Skeletal muscle tissue (tissue), 4 donors: Measurements from ENCODE around the gene CD63. TPM values are rescaled to one million over a fixed set of nuclear protein-coding genes. Genes with fewer than 3 reads are reported as not detected.

Experiments
- H3K27ac ChIP-seq: one replicate; pipeline ENCODE4 v1.7.0; 2013; ENCODE audit warnings: mild to moderate bottlenecking, low read depth, low read length, inconsistent platforms
- H3K27me3 ChIP-seq, 3 donors: one replicate each; pipeline ENCODE4 v1.7.0; 2013; ENCODE audit warnings: low read length in 3 of 3; ENCODE audit not compliant: control insufficient read depth in 3 of 3, insufficient read depth in 3 of 3
- H3K36me3 ChIP-seq, 3 donors: one replicate each; pipeline ENCODE4 v1.7.0; 2013; ENCODE audit warnings: low read length in 3 of 3; ENCODE audit not compliant: control insufficient read depth in 3 of 3, insufficient read depth in 3 of 3
- H3K4me1 ChIP-seq, 3 donors: one replicate each; pipeline ENCODE4 v1.7.0; 2013; ENCODE audit warnings: low read length in 3 of 3, mild to moderate bottlenecking in 3 of 3; ENCODE audit not compliant: control insufficient read depth in 3 of 3, insufficient read depth in 3 of 3
- H3K4me3 ChIP-seq, 3 donors: one replicate each; pipeline ENCODE4 v1.7.0; 2013; ENCODE audit warnings: low read length in 3 of 3
- H3K9ac ChIP-seq, 3 donors: one replicate each; pipeline ENCODE4 v1.7.0; 2013; ENCODE audit warnings: low read length in 3 of 3, mild to moderate bottlenecking in 3 of 3, moderate library complexity in 2 of 3, low read depth in 1 of 3
- H3K9me3 ChIP-seq, 3 donors: one replicate each; pipeline ENCODE4 v1.7.0; 2013; ENCODE audit warnings: low read length in 3 of 3; ENCODE audit not compliant: control insufficient read depth in 3 of 3
- total RNA-seq: library from RNA; depleted of rRNA; stranded (reverse); fragments of >200 nt; gene quantifications from one replicate; pipeline ENCODE4 v1.2.3, GENCODE V29; 2014
- donor health status: Osteomylitis.

The CD63 gene
- total RNA-seq, 1 donor from 2014 or later = 1,640 TPM

DNA sequence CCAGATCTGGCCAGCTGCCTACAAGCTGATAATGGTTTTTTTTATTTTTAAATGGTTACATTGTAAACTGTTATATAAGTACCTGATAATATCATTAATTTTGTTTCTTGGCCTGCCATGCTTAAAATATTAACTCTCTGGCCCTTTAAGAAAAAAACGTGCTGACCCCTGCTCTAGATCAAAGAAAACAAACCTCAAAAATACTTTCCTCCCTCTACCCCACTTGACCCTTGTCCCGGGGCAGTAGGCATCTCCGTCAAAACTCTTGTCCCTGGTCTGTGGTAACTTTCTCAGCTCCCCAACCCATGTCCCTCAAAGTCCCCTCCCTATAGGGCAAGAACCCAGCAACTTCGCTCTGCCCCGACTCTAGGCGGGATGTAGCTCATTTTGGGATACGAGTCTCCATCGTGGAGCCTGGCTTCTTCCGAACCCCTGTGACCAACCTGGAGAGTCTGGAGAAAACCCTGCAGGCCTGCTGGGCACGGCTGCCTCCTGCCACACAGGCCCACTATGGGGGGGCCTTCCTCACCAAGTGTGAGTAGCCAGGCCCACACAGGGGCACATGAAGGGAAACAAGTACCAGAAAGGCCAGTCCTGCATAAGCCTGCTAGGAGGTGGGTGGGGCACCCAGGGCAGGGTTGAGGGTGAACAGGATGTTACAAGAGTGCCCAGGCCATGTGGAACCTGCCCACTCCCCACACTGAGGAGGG is 5.1 kb downstream of the CD63 start:
- Histone ChIP-seq H3K27me3 (no peaks in the 10 kb centered on the region), H3K4me1 (peaks cover 77 to 84% (median 80%) of the 10 kb centered on the region in 3 donors), H3K4me3 (no peak overlapping the region), H3K36me3 (peaks cover 36 to 38% (median 37%) of the 10 kb centered on the region in 3 donors), H3K27ac (peak overlapping the region; percentile 16), H3K9ac (peak overlapping the region; percentile 14 to 69 (median 33)), H3K9me3 (no peaks in the 10 kb centered on the region)

DNA sequence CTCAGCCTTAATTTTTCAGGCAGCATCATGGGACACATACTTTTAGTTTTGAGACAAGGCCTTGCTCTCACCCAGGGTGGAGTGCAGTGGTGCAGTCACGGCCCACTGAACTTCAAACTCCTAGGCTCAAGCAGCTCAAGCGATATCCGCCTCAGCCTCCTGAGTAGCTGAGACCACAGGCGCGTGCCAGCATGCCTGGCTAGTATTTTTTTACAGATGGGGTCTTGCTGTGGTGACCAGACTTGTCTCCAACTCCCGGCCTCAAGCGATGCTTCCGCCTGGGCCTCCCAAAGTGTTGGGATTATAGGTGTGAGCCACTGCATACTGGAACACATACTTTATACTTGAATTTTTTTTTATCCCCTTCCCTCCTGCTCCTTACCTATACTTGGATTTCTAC is 5.9 kb downstream of the CD63 start:
- Histone ChIP-seq H3K9me3 (no peaks in the 10 kb centered on the region), H3K27ac (peak overlapping the region; percentile 16), H3K4me3 (no peak overlapping the region), H3K9ac (peak overlapping the region in 1 of 3 donors; percentile 69), H3K4me1 (peaks cover 83 to 90% (median 86%) of the 10 kb centered on the region in 3 donors), H3K36me3 (peaks cover 36 to 38% (median 37%) of the 10 kb centered on the region in 3 donors), H3K27me3 (no peaks in the 10 kb centered on the region)

DNA sequence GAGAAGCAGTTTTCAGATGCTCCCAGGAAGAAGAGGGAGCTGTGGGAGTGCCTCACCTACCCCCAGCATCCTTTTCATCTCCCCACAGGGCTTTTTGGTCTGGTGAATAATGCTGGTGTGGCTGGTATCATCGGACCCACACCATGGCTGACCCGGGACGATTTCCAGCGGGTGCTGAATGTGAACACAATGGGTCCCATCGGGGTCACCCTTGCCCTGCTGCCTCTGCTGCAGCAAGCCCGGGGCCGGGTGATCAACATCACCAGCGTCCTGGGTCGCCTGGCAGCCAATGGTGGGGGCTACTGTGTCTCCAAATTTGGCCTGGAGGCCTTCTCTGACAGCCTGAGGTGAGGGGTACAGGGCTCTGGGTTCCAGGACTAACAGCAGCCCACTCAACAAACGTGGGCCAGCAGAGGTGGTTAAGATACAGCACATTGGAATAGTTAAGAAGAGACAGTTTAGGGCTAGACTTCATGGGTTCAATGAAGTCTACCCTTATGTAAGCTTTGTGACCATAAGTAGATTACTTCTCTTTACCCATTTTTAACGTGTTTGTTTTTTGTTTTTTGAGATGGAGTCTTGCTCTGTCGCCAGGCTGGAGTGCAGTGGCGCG is 7.1 kb downstream of the CD63 start:
- peak overlapping the region; percentile 91 for H3K27ac ChIP-seq
- H3K9ac ChIP-seq = peak overlapping the region in 2 of 3 donors; percentile 26 to 60
- peak overlapping the region in 2 of 3 donors; percentile 32 to 45 for H3K4me3 ChIP-seq
- H3K9me3 ChIP-seq = no peaks in the 10 kb centered on the region
- peaks cover 83 to 90% (median 86%) of the 10 kb centered on the region in 3 donors for H3K4me1 ChIP-seq
- H3K27me3 ChIP-seq = no peaks in the 10 kb centered on the region
- H3K36me3 ChIP-seq = peaks cover 28 to 32% (median 30%) of the 10 kb centered on the region in 3 donors

DNA sequence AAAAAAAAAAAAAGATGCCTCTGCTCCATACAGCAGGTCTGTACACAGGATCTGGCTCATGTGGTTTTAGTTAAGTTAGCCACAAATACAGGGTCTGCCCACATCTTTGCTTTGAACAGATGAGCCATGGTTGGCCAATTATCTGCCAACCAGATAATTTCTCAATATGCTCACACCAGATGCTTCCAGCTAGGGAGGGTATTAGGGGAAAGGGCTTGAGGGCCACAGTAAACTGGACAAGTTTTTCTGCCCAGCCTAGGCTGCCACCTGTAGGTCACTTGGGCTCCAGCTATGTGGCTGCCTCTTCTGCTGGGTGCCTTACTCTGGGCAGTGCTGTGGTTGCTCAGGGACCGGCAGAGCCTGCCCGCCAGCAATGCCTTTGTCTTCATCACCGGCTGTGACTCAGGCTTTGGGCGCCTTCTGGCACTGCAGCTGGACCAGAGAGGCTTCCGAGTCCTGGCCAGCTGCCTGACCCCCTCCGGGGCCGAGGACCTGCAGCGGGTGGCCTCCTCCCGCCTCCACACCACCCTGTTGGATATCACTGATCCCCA is 7.8 kb downstream of the CD63 start:
- peak overlapping the region; percentile 91 for H3K27ac ChIP-seq
- peaks cover 83 to 88% (median 87%) of the 10 kb centered on the region in 3 donors for H3K4me1 ChIP-seq
- H3K9me3 ChIP-seq = no peaks in the 10 kb centered on the region
- H3K4me3 ChIP-seq = peak overlapping the region; percentile 39 to 57 (median 45)
- peaks cover 21 to 28% (median 24%) of the 10 kb centered on the region in 3 donors for H3K36me3 ChIP-seq
- no peaks in the 10 kb centered on the region for H3K27me3 ChIP-seq
- peak overlapping the region in 2 of 3 donors; percentile 60 to 71 for H3K9ac ChIP-seq

DNA sequence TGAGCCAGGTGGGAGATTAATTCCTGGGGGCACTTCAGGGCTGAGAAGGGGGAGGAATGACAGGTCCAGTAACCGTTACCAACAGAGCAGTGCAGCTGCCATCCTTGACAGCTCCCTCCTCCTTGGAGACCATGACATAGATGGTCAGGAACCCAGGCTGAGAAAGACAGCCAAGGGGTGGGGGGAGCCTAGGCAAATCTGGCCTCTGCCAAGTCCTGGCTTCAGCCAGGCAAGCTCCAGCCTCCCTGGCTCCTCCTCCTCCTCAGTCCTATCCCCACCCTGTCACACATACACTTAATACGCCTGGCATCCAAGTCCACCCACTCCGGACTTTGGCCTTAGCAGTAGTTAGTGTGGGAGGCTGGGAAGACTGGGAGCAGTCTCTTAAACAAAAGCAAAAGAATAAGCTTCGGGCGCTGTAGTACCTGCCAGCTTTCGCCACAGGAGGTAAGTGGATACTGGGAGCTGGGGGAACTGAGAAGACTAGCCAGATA is 8.7 kb downstream of the CD63 start, which contains the start of gene RDH5:
TSS of gene RDH5 (plus strand) at position 323 of the 494 bp plus-strand sequence. CDS start 792 bp downstream, outside the sequence.
- Histone ChIP-seq H3K9ac (peak within 1 kb of the TSS; percentile 71 to 90 (median 79)), H3K4me1 (peaks cover 83 to 89% (median 87%) of the 10 kb centered on the region in 3 donors)

DNA sequence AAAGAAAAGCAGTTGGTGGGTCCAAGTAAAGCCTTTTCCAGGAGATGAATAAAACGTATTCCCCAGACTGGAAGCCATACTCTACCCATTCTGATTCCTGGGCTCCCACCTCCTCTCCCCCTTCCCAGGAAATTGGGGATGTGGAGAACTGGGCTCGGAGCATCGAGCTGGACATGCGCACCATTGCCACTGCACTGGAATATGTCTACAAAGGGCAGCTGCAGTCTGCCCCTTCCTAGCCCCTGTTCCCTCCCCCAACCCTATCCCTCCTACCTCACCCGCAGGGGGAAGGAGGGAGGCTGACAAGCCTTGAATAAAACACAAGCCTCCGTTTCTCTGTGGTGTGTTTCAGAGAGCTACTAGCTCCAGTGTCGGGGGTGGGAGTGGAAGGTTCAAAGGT is 9.4 kb downstream of the CD63 start:
- H3K27me3 ChIP-seq = no peaks in the 10 kb centered on the region
- no peaks in the 10 kb centered on the region for H3K9me3 ChIP-seq
- peak overlapping the region in 1 of 3 donors; percentile 49 for H3K4me3 ChIP-seq
- H3K4me1 ChIP-seq = peaks cover 79 to 85% (median 84%) of the 10 kb centered on the region in 3 donors
- H3K27ac ChIP-seq = peak overlapping the region; percentile 91
- H3K36me3 ChIP-seq = peaks cover 5 to 15% (median 8%) of the 10 kb centered on the region in 3 donors
- H3K9ac ChIP-seq = peak overlapping the region; percentile 71 to 90 (median 79)

More for the DNA sequence above, 8.7 kb downstream of the CD63 start, which contains the start of gene RDH5:
- Histone ChIP-seq H3K27me3 (no peaks in the 10 kb centered on the region), H3K27ac (peak within 1 kb of the TSS; percentile 91), H3K4me3 (peak within 1 kb of the TSS; percentile 49 to 69 (median 57)), H3K9me3 (no peaks in the 10 kb centered on the region), H3K36me3 (peaks cover 12 to 22% (median 16%) of the 10 kb centered on the region in 3 donors)

DNA sequence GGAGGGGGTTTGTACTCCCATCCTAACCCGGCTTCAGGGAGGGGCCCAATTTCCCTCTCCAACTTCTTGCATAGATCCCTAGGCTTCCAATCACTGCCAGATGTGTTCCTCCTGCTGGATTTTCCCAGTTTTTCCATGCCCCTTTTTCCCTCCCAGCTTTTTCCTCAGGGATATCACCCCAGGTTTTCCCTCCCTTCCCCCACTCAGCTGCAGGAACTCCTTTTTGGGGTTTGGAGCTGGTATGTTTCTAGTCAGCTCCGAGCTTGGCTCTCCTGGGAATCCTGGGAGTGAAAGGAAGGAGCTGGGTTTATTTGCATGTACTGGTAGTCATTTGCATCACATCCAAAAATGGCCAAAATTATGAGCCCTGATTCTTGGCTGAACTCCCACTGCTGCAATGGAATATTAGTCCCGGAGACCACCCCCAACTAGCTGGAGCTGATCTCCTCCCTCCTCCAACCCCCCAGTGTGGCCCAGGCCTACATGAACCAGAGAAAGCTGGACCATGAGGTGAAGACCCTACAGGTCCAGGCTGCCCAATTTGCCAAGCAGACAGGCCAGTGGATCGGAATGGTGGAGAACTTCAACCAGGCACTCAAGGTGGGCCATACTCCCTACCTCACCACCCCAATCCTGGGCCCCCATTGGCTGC is 10.1 kb downstream of the CD63 start:
- H3K36me3 ChIP-seq = peaks cover 0 to 10% (median 4%) of the 10 kb centered on the region in 3 donors
- H3K9me3 ChIP-seq = no peaks in the 10 kb centered on the region
- peaks cover 74 to 81% (median 81%) of the 10 kb centered on the region in 3 donors for H3K4me1 ChIP-seq
- peak overlapping the region; percentile 91 for H3K27ac ChIP-seq
- H3K4me3 ChIP-seq = peak overlapping the region in 2 of 3 donors; percentile 49 to 51
- H3K27me3 ChIP-seq = no peaks in the 10 kb centered on the region
- H3K9ac ChIP-seq = peak overlapping the region; percentile 79 to 90 (median 89)

DNA sequence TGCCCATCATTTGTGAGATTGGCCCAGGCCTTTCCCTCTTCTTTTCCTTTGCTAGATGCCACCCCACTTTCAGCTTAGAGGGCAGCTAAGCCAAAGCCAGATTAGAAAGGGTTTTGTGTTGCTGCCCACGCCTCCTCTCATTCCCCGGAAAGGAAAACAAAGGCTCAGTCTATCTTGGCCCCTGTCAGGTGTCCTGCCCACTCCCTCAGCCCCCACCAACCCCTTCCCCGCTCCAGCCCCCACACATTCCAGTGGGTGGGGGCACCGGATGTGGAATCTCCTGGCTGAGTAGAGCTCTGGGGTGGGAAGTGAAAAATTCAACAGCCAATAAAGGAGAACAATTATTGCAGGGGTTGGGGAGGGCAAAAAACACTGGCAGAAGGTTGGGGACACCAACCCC is 10.8 kb downstream of the CD63 start:
- H3K27ac ChIP-seq = peak overlapping the region; percentile 91
- peak overlapping the region; percentile 35 to 78 (median 51) for H3K4me3 ChIP-seq
- H3K4me1 ChIP-seq = peaks cover 73 to 83% (median 79%) of the 10 kb centered on the region in 3 donors
- H3K9ac ChIP-seq = peak overlapping the region; percentile 61 to 90 (median 89)
- H3K9me3 ChIP-seq = no peaks in the 10 kb centered on the region
- peaks cover 0 to 5% (median 2%) of the 10 kb centered on the region in 3 donors for H3K36me3 ChIP-seq
- no peaks in the 10 kb centered on the region for H3K27me3 ChIP-seq
